Measurements from ENCODE around the gene FABP3. TPM values are rescaled to one million over a fixed set of nuclear protein-coding genes. Genes with fewer than 3 reads are reported as not detected.

Gene FABP3
- total RNA-seq = 94.9 and 154 TPM in 2 replicates

DNA sequence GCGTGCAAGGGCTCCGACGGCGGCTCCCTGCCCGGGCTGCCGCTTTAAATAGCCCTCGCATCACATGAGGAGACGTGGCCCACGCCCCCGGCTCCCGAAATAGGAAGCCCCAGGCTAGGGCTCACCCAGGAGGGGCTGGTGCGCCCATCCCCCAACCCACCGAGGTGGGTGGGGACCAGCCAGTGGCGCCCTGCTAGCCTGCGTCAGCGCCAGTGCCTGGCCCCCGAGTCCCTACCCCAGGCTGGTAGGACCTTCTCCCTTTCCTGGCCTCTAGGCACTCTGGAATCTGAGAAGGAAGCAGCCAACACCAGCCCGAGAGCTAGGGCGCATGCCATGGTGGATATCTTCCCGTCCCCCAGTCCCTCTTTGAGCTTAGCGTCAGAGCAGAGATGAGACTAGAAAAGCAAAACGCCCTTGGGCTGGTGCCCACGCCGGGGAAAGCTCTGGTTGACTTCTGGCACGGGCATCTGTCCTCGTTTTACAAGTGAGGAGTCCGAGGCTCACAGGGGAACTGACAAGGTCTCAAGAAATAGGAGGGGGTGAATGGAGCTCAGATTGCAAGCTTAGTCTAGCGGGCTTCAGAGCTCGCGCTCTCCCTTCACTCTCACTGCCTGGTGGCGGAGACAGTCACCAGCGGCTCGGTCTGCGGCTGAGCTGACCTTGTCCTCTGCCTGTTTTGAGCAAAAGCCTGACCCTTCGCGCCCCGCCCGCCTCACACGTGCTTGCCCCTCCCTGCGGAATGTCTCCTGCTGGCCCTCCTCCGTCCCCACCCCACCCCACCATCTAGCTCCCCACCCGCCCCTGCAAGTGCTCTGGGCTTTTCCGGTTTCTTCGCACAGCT lies at the start of gene FABP3:
FABP3 (minus strand) TSS at position 21 of the 841 bp plus-strand sequence. CDS start 62 bp downstream, outside the sequence.

DNA sequence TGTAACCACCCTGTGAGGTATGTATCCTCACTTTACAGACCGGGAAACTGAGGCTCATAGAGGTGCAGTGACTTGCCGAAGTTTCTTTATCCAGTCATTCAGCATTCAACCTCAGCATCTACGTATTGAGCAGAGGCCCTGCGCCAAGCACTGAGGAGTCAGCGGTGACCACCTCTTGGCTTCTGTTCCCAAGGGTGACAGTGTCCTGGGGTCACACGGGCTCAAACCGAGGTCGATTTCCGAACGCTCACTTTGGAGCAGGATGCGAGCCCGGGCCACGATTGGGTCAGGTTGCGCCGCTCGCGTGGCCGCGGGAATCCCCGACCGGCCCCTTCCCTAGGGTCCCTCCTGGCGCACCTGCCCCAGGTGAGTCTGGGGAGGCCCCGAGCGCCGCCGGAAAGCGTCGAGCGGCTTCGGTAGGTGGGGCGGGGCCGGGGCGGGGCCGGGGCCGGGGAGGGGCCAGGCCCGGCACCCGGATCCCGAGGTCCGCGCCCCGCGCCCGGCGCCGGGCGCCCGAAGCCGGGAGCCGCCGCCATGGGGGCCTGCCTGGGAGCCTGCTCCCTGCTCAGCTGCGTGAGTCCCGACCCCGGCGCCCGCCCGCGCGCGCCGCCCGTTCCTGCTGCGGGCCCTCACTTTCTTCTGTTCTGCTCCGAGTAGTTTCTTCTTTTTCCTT lies 40.0 kb upstream of the FABP3 start, which contains the start of gene SERINC2:
SERINC2 (plus strand) TSS at position 482 of the 673 bp plus-strand sequence; CDS start at position 535, 53 bp downstream.

Other genes with a start within 250 kb of the FABP3 start
- gene NKAIN1, start 133.2 kb downstream of the FABP3 start, total RNA-seq = not detected in 2 replicates
- gene SNRNP40, start 76.3 kb downstream of the FABP3 start, total RNA-seq = 76.6 and 79.5 TPM in 2 replicates
- 32.3 and 40.0 TPM in 2 replicates for gene ZCCHC17, start 76.0 kb downstream of the FABP3 start, total RNA-seq
- 1.1 and 2.1 TPM in 2 replicates for gene SERINC2, start 40.1 kb upstream of the FABP3 start, total RNA-seq
- gene TINAGL1, start 203.4 kb upstream of the FABP3 start, total RNA-seq = 0.94 and 2.4 TPM in 2 replicates
- gene HCRTR1, start 244.6 kb upstream of the FABP3 start, total RNA-seq = not detected in 2 replicates

All from bronchial smooth muscle cell (primary cell).